H1 (cell line): ENCODE measurements around the gene ABCC10.

Experiments
- ASH2L ChIP-seq: fragments of 200-600, 300-600 bp; sonication (generic); IDR thresholded peaks from one replicate; pipeline ENCODE4 v1.7.1; 2017; ENCODE audit warnings: low read length
- BRCA1 ChIP-seq: IDR thresholded peaks from 2 replicates; pipeline ENCODE4 v1.6.1; 2012; ENCODE audit warnings: low read depth, low read length, improper control_type of control experiment
- CEBPB ChIP-seq: IDR thresholded peaks from 2 replicates; pipeline ENCODE4 v1.6.1; 2012; ENCODE audit warnings: low read depth, low read length
- EP300 ChIP-seq, 2 experiments: IDR thresholded peaks; 1 replicate in 1 of 2; 2 replicates in 1 of 2; pipeline ENCODE4 v1.6.1; 2011 to 2012; ENCODE audit warnings: low read depth in 2 of 2, low read length in 2 of 2, mild to moderate bottlenecking in 2 of 2, borderline replicate concordance in 1 of 2, inconsistent platforms in 1 of 2, moderate library complexity in 1 of 2
- RAD21 ChIP-seq, 2 experiments: IDR thresholded peaks in 1 of 2; conservative IDR thresholded peaks in 1 of 2; 2 replicates each; pipeline ENCODE4 v1.6.1; 2011; ENCODE audit warnings: low read depth in 2 of 2, low read length in 2 of 2, improper control_type of control experiment in 1 of 2, inconsistent platforms in 1 of 2, mild to moderate bottlenecking in 1 of 2, moderate library complexity in 1 of 2
- SIN3A ChIP-seq, 2 experiments: IDR thresholded peaks in 1 of 2; conservative IDR thresholded peaks in 1 of 2; 2 replicates each; pipeline ENCODE4 v1.6.1; 2011 to 2012; ENCODE audit warnings: low read length in 2 of 2, improper control_type of control experiment in 1 of 2, low read depth in 1 of 2, mild to moderate bottlenecking in 1 of 2
- TCF12 ChIP-seq: IDR thresholded peaks from 2 replicates; pipeline ENCODE4 v1.6.1; 2011; ENCODE audit warnings: low read depth, mild to moderate bottlenecking, low read length
- TF ChIP-seq, protein P1 (sequence below), 3 experiments: IDR thresholded peaks; 1 replicate in 2 of 3; 2 replicates in 1 of 3; pipeline versions ENCODE4 v1.5.1 to v1.6.1; 2011; ENCODE audit warnings: low read length in 3 of 3, mild to moderate bottlenecking in 3 of 3, inconsistent platforms in 2 of 3, low read depth in 1 of 3, moderate library complexity in 1 of 3; ENCODE audit not compliant: insufficient read depth in 1 of 3; ENCODE audit errors: control extremely low read depth in 1 of 3
- TF ChIP-seq, protein P2 (sequence below): IDR thresholded peaks from 2 replicates; pipeline ENCODE4 v1.6.1; 2012; ENCODE audit warnings: inconsistent platforms

DNA sequence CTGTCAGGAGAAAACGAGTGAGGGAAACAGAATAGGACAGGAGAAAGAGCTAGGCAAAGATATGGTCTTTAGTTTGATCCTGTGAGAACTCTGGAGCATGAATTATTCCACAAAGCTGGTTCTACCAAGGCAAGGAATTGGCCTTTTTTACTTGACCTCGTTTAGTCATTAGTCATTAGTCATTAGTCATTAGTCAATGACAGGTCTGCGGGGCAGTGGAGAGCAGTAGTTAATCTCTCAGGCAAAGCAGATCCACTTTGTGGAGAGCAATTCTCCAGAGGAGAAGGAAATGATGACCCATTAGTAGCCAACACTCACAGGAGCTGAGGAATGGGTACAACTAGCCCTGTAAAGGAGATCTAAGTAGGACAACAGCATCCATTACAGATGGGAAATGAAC is 22.0 kb upstream of the ABCC10 start:
- no peak for TF ChIP-seq CEBPB
- no peak for TF ChIP-seq SIN3A (conservative IDR thresholded peaks at IDR 0.05 in 1 of 2, IDR thresholded peaks at IDR 0.05 in 1 of 2; ENCODE audit: low read depth in 1 of 2, low read length in 2 of 2)
- TF ChIP-seq BRCA1 = no peak
- TF ChIP-seq TCF12 = no peak
- TF ChIP-seq RAD21 (IDR thresholded peaks at IDR 0.05 in 1 of 2, conservative IDR thresholded peaks at IDR 0.05 in 1 of 2; ENCODE audit: low read depth in 2 of 2, low read length in 2 of 2) = no peak
- TF ChIP-seq, protein P1, sequence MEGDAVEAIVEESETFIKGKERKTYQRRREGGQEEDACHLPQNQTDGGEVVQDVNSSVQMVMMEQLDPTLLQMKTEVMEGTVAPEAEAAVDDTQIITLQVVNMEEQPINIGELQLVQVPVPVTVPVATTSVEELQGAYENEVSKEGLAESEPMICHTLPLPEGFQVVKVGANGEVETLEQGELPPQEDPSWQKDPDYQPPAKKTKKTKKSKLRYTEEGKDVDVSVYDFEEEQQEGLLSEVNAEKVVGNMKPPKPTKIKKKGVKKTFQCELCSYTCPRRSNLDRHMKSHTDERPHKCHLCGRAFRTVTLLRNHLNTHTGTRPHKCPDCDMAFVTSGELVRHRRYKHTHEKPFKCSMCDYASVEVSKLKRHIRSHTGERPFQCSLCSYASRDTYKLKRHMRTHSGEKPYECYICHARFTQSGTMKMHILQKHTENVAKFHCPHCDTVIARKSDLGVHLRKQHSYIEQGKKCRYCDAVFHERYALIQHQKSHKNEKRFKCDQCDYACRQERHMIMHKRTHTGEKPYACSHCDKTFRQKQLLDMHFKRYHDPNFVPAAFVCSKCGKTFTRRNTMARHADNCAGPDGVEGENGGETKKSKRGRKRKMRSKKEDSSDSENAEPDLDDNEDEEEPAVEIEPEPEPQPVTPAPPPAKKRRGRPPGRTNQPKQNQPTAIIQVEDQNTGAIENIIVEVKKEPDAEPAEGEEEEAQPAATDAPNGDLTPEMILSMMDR (IDR thresholded peaks at IDR 0.05; ENCODE audit: control extremely low read depth in 1 of 3, insufficient read depth in 1 of 3, low read depth in 1 of 3, low read length in 3 of 3) = no peak
- no peak for TF ChIP-seq ASH2L
- TF ChIP-seq, protein P2, sequence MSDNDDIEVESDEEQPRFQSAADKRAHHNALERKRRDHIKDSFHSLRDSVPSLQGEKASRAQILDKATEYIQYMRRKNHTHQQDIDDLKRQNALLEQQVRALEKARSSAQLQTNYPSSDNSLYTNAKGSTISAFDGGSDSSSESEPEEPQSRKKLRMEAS = no peak
- no peak for TF ChIP-seq EP300 (IDR thresholded peaks at IDR 0.05; ENCODE audit: borderline replicate concordance in 1 of 2, low read depth in 2 of 2, low read length in 2 of 2)
